22Rv1 (cell line): ENCODE measurements around the gene PRKD2.
A peak's percentile ranks its signal among the peaks of the same experiment; 100 is the strongest.

Experiments
- H3K27ac ChIP-seq: fragments of 450-650 bp; 2 replicates; pipeline ENCODE4 v1.5.1; 2017
- CTCF ChIP-seq: fragments of 450-650 bp; IDR thresholded peaks from 2 replicates; pipeline ENCODE4 v1.5.1; 2017; ENCODE audit warnings: mild to moderate bottlenecking
- ZFX ChIP-seq: fragments of 450-650 bp; IDR thresholded peaks from 2 replicates; pipeline ENCODE4 v1.6.1; 2017; ENCODE audit warnings: antibody characterized with exemption, borderline replicate concordance

Gene PRKD2

GRCh38 chr19:46728693-46729339 is 11.9 kb upstream of the PRKD2 start:
- no peak overlapping the region for H3K27ac ChIP-seq
- TF ChIP-seq CTCF, result peak; percentile 98
- no peak for TF ChIP-seq ZFX

GRCh38 chr19:46728208-46728607 is 11.3 kb upstream of the PRKD2 start:
- TF ChIP-seq ZFX, result no peak
- no peak for TF ChIP-seq CTCF
- H3K27ac ChIP-seq, result no peak overlapping the region

GRCh38 chr19:46727757-46728156 is 10.8 kb upstream of the PRKD2 start:
- no peak overlapping the region for H3K27ac ChIP-seq
- no peak for TF ChIP-seq CTCF
- no peak for TF ChIP-seq ZFX

- no peak overlapping the region for H3K27ac ChIP-seq
- TF ChIP-seq ZFX (no peak), CTCF (no peak)
Observed at GRCh38 chr19:46726971-46727501, 10.1 kb upstream of the PRKD2 start.

GRCh38 chr19:46726551-46726950 is 9.6 kb upstream of the PRKD2 start:
- H3K27ac ChIP-seq, result no peak overlapping the region
- no peak for TF ChIP-seq CTCF
- no peak for TF ChIP-seq ZFX

GRCh38 chr19:46725859-46726393 is 9.0 kb upstream of the PRKD2 start:
- TF ChIP-seq ZFX (no peak), CTCF (no peak)

GRCh38 chr19:46725036-46725820 is 8.3 kb upstream of the PRKD2 start:
- no peak overlapping the region for H3K27ac ChIP-seq
- no peak for TF ChIP-seq CTCF
- TF ChIP-seq ZFX, result no peak

More at GRCh38 chr19:46725859-46726393, 9.0 kb upstream of the PRKD2 start:
- no peak overlapping the region for H3K27ac ChIP-seq
